ENCODE data around the gene PSAPL1. TPM values are rescaled to one million over a fixed set of nuclear protein-coding genes. Genes with fewer than 3 reads are reported as not detected.

Gene PSAPL1
- polyA plus RNA-seq, 1 donor from 2014 or later = not detected

DNA sequence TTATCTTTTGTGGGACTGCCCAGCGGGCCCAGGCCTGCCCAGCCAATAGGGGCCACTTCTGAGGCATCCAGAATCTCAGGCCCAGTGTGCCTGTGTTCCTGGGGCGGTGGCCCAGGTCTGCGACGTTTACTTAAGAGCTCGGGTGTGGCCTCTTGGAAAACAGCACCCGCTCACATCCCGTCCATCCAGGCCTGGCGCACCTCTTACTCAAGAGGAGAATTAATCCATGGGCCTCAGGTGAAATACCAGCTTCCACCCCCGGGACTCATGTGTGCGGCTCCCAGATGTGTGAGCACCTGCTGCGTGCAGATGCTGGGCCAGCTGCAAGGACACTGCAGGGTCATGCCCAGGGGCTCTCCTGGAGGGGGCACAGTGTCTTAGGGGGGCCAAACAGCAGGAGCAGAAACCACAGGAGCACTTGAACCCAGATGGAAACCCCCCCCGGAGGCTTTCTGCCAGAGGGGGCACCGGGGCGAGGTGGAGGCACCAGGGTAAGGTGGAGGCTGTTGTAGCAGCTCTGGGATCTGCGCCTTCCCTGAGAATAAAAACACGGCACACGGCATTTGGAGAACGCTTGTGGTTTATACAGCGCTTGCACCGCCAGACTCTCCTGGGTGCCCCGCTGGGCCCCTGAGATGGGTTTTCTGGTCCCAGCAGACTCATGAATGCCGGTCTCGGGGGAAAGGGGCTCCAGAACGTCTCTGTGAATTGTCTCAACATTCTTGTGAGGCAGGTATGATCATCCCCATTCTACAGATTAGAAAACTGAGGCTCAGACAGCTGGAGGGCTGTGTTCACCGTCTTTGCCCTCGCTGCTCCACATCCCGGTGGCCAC is 2.8 kb downstream of the PSAPL1 start:
- Histone ChIP-seq H3K36me3 (ENCODE audit: insufficient read depth, low read length) (no peaks in the 10 kb centered on the region), H3K9ac (ENCODE audit: low read length) (no peak overlapping the region), H2AFZ (ENCODE audit: low read depth, low read length) (no peak overlapping the region), H3K27me3 (ENCODE audit: insufficient read depth, low read depth, low read length) (no peaks in the 10 kb centered on the region), H3F3A (ENCODE audit: insufficient read depth, low read length, poor library complexity, severe bottlenecking) (no peaks in the 10 kb centered on the region), H3K4me2 (ENCODE audit: low read length) (no peak overlapping the region), H3K9me2 (ENCODE audit: insufficient read depth, low read length) (no peaks in the 10 kb centered on the region), H3K9me3 (ENCODE audit: low read length) (no peaks in the 10 kb centered on the region), H4K20me1 (ENCODE audit: insufficient read depth) (no peaks in the 10 kb centered on the region), H3K79me2 (replicated peaks; ENCODE audit: insufficient read depth, low read length) (no peaks in the 10 kb centered on the region), H3K27ac (ENCODE audit: low read length) (no peak overlapping the region), H3K4me3 (ENCODE audit: low read length) (no peak overlapping the region)
- TF ChIP-seq SMC3 (conservative IDR thresholded peaks at IDR 0.05; ENCODE audit: poor library complexity) (no peak), TAF1 (IDR thresholded peaks at IDR 0.05; ENCODE audit: low read depth) (no peak), EZH2 (IDR thresholded peaks at IDR 0.05; ENCODE audit: borderline replicate concordance, insufficient read depth, low read length, poor library complexity, severe bottlenecking) (no peak), RAD21 (conservative IDR thresholded peaks at IDR 0.05) (no peak), EP300 (conservative IDR thresholded peaks at IDR 0.05; ENCODE audit: poor library complexity, severe bottlenecking) (no peak), MXI1 (conservative IDR thresholded peaks at IDR 0.05; ENCODE audit: poor library complexity, severe bottlenecking) (no peak), POLR2AphosphoS5 (IDR thresholded peaks at IDR 0.05) (no peak)
- TF ChIP-seq, protein P1, sequence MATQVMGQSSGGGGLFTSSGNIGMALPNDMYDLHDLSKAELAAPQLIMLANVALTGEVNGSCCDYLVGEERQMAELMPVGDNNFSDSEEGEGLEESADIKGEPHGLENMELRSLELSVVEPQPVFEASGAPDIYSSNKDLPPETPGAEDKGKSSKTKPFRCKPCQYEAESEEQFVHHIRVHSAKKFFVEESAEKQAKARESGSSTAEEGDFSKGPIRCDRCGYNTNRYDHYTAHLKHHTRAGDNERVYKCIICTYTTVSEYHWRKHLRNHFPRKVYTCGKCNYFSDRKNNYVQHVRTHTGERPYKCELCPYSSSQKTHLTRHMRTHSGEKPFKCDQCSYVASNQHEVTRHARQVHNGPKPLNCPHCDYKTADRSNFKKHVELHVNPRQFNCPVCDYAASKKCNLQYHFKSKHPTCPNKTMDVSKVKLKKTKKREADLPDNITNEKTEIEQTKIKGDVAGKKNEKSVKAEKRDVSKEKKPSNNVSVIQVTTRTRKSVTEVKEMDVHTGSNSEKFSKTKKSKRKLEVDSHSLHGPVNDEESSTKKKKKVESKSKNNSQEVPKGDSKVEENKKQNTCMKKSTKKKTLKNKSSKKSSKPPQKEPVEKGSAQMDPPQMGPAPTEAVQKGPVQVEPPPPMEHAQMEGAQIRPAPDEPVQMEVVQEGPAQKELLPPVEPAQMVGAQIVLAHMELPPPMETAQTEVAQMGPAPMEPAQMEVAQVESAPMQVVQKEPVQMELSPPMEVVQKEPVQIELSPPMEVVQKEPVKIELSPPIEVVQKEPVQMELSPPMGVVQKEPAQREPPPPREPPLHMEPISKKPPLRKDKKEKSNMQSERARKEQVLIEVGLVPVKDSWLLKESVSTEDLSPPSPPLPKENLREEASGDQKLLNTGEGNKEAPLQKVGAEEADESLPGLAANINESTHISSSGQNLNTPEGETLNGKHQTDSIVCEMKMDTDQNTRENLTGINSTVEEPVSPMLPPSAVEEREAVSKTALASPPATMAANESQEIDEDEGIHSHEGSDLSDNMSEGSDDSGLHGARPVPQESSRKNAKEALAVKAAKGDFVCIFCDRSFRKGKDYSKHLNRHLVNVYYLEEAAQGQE (IDR thresholded peaks at IDR 0.05; ENCODE audit: borderline replicate concordance) = no peak
- TF ChIP-seq, protein P2, sequence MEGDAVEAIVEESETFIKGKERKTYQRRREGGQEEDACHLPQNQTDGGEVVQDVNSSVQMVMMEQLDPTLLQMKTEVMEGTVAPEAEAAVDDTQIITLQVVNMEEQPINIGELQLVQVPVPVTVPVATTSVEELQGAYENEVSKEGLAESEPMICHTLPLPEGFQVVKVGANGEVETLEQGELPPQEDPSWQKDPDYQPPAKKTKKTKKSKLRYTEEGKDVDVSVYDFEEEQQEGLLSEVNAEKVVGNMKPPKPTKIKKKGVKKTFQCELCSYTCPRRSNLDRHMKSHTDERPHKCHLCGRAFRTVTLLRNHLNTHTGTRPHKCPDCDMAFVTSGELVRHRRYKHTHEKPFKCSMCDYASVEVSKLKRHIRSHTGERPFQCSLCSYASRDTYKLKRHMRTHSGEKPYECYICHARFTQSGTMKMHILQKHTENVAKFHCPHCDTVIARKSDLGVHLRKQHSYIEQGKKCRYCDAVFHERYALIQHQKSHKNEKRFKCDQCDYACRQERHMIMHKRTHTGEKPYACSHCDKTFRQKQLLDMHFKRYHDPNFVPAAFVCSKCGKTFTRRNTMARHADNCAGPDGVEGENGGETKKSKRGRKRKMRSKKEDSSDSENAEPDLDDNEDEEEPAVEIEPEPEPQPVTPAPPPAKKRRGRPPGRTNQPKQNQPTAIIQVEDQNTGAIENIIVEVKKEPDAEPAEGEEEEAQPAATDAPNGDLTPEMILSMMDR (IDR thresholded peaks at IDR 0.05; ENCODE audit: poor library complexity, severe bottlenecking) = no peak

DNA sequence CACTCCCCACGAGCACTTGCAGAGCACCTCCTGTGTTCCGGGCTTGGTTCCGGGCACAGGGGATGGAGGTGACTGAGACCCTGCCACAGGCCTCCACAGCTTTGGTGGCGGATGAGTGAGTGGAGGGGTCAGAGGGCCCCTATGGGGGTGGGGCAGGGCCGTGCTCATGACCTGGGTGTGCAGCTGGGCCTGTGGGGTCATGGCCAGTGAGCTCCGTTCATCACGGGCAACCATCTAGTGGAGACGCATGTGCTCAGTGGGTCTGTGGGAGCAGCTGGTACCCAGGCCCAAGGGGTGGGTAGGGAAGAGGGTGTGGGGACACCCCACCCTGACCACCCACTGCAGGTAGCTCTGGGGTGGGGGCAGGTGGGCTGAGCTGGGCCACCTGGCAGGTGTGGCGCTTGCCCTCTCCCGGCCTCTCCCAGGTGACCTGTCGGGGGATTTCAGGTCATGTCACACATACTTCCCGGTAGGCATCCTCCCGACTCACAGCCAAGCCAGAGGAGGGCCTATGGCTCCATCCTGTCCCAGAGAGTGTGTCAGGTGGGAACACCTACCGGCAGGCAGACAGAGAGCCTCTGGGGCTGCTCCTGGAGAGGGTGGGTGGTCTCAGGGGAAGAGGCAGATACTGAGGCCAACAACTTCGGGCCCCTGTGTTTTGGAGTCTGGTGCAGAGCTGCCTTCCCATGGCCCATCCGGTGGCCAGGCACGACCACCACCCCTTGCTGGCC is 3.6 kb downstream of the PSAPL1 start:
- no peaks in the 10 kb centered on the region for H3F3A ChIP-seq (ENCODE audit: insufficient read depth, low read length, poor library complexity, severe bottlenecking)
- H3K36me3 ChIP-seq (ENCODE audit: insufficient read depth, low read length) = no peaks in the 10 kb centered on the region
- no peaks in the 10 kb centered on the region for H3K9me3 ChIP-seq (ENCODE audit: low read length)
- no peak overlapping the region for H2AFZ ChIP-seq (ENCODE audit: low read depth, low read length)
- no peak overlapping the region for H3K4me2 ChIP-seq (ENCODE audit: low read length)
- no peak overlapping the region for H3K9ac ChIP-seq (ENCODE audit: low read length)
- H3K9me2 ChIP-seq (ENCODE audit: insufficient read depth, low read length) = no peaks in the 10 kb centered on the region
- no peak overlapping the region for H3K27ac ChIP-seq (ENCODE audit: low read length)
- no peaks in the 10 kb centered on the region for H3K79me2 ChIP-seq (replicated peaks; ENCODE audit: insufficient read depth, low read length)
- H3K27me3 ChIP-seq (ENCODE audit: insufficient read depth, low read depth, low read length) = no peaks in the 10 kb centered on the region
- H4K20me1 ChIP-seq (ENCODE audit: insufficient read depth) = no peaks in the 10 kb centered on the region
- TF ChIP-seq, protein P2 (IDR thresholded peaks at IDR 0.05; ENCODE audit: poor library complexity, severe bottlenecking) = no peak
- TF ChIP-seq MXI1 (conservative IDR thresholded peaks at IDR 0.05; ENCODE audit: poor library complexity, severe bottlenecking) (no peak), EP300 (conservative IDR thresholded peaks at IDR 0.05; ENCODE audit: poor library complexity, severe bottlenecking) (no peak), TAF1 (IDR thresholded peaks at IDR 0.05; ENCODE audit: low read depth) (no peak), EZH2 (IDR thresholded peaks at IDR 0.05; ENCODE audit: borderline replicate concordance, insufficient read depth, low read length, poor library complexity, severe bottlenecking) (no peak), RAD21 (conservative IDR thresholded peaks at IDR 0.05) (no peak), POLR2AphosphoS5 (IDR thresholded peaks at IDR 0.05) (no peak), SMC3 (conservative IDR thresholded peaks at IDR 0.05; ENCODE audit: poor library complexity) (no peak)
- TF ChIP-seq, protein P1 (IDR thresholded peaks at IDR 0.05; ENCODE audit: borderline replicate concordance) = no peak
- no peak overlapping the region for H3K4me3 ChIP-seq (ENCODE audit: low read length)
